KMS-11 (cell line): ENCODE results near the gene MS4A4E.

Source experiments
- H2AFZ ChIP-seq: fragments of 200-600 bp; sonication (generic); 2 replicates; pipeline ENCODE4 v1.6.1; 2016; ENCODE audit warnings: antibody characterized with exemption, mixed run types, low read depth
- H3K27ac ChIP-seq: fragments of 200-600 bp; sonication (generic); 2 replicates; pipeline ENCODE4 v1.6.1; 2016; ENCODE audit warnings: mild to moderate bottlenecking, mixed run types
- H3K27me3 ChIP-seq: fragments of 200-600 bp; sonication (generic); 2 replicates; pipeline ENCODE4 v1.6.1; 2017; ENCODE audit warnings: mild to moderate bottlenecking, low read depth, mixed run types, moderate library complexity; ENCODE audit not compliant: insufficient read depth
- H3K36me3 ChIP-seq: fragments of 200-600 bp; sonication (generic); 2 replicates; pipeline ENCODE4 v1.6.1; 2017; ENCODE audit warnings: mild to moderate bottlenecking, mixed run types; ENCODE audit not compliant: insufficient read depth
- H3K4me1 ChIP-seq: fragments of 200-600 bp; sonication (generic); 2 replicates; pipeline ENCODE4 v1.6.1; 2016; ENCODE audit warnings: mild to moderate bottlenecking, low read depth, mixed run types; ENCODE audit not compliant: poor library complexity, severe bottlenecking
- H3K4me2 ChIP-seq: fragments of 200-600 bp; sonication (generic); 2 replicates; pipeline ENCODE4 v1.7.0; 2016; ENCODE audit warnings: mild to moderate bottlenecking, mixed run types
- H3K4me3 ChIP-seq: fragments of 200-600 bp; sonication (generic); IDR thresholded peaks from 2 replicates; pipeline ENCODE4 v1.6.1; 2017; ENCODE audit warnings: low read depth, low read length, mixed read lengths; ENCODE audit not compliant: insufficient read depth
- H3K79me2 ChIP-seq: fragments of 200-600 bp; sonication (generic); 2 replicates; pipeline ENCODE4 v1.6.1; 2016; ENCODE audit warnings: low read depth, mixed run types; ENCODE audit not compliant: insufficient read depth
- H3K9ac ChIP-seq: fragments of 200-600 bp; sonication (generic); 2 replicates; pipeline ENCODE4 v1.6.1; 2016; ENCODE audit warnings: mild to moderate bottlenecking, mixed run types
- H4K20me1 ChIP-seq: fragments of 200-600 bp; sonication (generic); 2 replicates; pipeline ENCODE4 v1.6.1; 2016; ENCODE audit warnings: mild to moderate bottlenecking, mixed run types; ENCODE audit not compliant: insufficient read depth
- TF ChIP-seq, protein P1 (sequence below): fragments of 200-600 bp; sonication (generic); conservative IDR thresholded peaks from 2 replicates; pipeline ENCODE4 v1.6.1; 2017; ENCODE audit warnings: low read depth, mild to moderate bottlenecking, antibody characterized with exemption, low read length, moderate library complexity, mixed read lengths

MS4A4E gene

DNA sequence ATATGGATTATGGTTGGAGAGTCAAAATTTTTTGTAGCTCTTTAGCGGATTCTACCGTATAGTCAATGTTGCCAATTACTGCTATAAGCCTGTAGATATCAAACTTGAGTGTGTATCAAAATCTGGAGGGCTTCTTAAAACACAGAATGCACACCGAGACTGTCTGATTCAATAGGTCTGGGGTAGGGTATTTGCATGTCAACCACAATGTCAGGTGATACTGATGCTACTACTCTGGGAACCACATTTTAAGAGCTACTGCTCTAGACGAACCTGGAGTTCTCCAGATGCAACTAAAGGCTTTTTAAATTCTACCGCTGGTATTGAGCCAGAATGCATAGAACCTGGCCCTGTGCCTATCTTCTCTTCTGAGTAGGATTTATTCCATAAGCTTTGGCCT is 21.7 kb upstream of the MS4A4E start:
- no peak overlapping the region for H3K4me2 ChIP-seq
- H3K27me3 ChIP-seq: no peaks in the 10 kb centered on the region
- no peak overlapping the region for H3K4me3 ChIP-seq
- H3K36me3 ChIP-seq: no peaks in the 10 kb centered on the region
- no peaks in the 10 kb centered on the region for H3K79me2 ChIP-seq
- no peak overlapping the region for H2AFZ ChIP-seq
- no peak overlapping the region for H3K9ac ChIP-seq
- H3K27ac ChIP-seq: no peak overlapping the region
- no peaks in the 10 kb centered on the region for H4K20me1 ChIP-seq
- H3K4me1 ChIP-seq: no peaks in the 10 kb centered on the region
- TF ChIP-seq, protein P1, sequence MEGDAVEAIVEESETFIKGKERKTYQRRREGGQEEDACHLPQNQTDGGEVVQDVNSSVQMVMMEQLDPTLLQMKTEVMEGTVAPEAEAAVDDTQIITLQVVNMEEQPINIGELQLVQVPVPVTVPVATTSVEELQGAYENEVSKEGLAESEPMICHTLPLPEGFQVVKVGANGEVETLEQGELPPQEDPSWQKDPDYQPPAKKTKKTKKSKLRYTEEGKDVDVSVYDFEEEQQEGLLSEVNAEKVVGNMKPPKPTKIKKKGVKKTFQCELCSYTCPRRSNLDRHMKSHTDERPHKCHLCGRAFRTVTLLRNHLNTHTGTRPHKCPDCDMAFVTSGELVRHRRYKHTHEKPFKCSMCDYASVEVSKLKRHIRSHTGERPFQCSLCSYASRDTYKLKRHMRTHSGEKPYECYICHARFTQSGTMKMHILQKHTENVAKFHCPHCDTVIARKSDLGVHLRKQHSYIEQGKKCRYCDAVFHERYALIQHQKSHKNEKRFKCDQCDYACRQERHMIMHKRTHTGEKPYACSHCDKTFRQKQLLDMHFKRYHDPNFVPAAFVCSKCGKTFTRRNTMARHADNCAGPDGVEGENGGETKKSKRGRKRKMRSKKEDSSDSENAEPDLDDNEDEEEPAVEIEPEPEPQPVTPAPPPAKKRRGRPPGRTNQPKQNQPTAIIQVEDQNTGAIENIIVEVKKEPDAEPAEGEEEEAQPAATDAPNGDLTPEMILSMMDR: no peak

DNA sequence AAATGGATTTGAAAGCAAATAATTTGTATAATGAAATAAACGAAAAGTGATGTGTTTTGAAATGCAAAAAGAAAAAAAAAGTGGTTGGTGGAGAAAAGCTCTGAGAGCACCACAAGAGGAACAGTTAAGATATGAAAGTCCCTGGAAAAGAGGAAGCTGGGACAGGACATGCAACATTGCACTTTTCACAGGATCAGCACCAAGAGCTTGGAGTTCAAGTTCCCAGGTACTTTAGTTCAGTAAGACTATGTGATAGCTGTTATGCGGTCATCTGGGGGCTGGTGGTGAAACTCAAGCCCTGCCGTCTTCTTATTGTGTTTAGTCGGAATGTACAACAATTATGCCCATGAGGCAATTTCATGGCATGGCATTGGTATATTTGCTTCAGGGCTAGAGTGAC is 20.5 kb upstream of the MS4A4E start:
- Histone ChIP-seq H3K27me3 (no peaks in the 10 kb centered on the region), H3K4me3 (no peak overlapping the region), H3K27ac (no peak overlapping the region), H4K20me1 (no peaks in the 10 kb centered on the region), H3K9ac (no peak overlapping the region), H3K4me1 (no peaks in the 10 kb centered on the region), H3K36me3 (no peaks in the 10 kb centered on the region), H3K79me2 (no peaks in the 10 kb centered on the region), H3K4me2 (no peak overlapping the region), H2AFZ (no peak overlapping the region)
- TF ChIP-seq, protein P1: no peak

DNA sequence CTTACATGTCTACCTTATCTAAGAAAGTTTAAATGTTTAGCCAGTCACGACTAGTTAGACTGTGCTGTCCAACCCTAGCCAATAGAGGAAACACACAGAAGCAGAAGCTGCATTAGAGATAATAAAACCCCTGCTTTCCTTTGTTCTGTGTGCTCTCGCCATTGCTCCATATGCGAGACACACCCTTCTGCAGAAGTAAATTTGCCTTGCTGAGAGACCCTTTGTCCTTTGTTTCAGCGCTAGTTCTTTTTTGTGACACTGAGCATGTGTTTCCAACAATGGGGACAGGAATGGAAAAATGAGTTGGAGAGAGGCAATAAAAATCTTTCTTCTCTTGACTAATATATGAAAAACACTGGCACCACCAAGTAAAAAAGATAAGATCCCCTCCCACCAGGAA is 18.1 kb upstream of the MS4A4E start:
- Histone ChIP-seq H3K4me3 (no peak overlapping the region), H4K20me1 (no peaks in the 10 kb centered on the region), H3K79me2 (no peaks in the 10 kb centered on the region), H3K4me2 (no peak overlapping the region), H3K27me3 (no peaks in the 10 kb centered on the region), H3K27ac (no peak overlapping the region), H2AFZ (no peak overlapping the region), H3K9ac (no peak overlapping the region), H3K36me3 (no peaks in the 10 kb centered on the region), H3K4me1 (no peaks in the 10 kb centered on the region)
- TF ChIP-seq, protein P1: no peak

DNA sequence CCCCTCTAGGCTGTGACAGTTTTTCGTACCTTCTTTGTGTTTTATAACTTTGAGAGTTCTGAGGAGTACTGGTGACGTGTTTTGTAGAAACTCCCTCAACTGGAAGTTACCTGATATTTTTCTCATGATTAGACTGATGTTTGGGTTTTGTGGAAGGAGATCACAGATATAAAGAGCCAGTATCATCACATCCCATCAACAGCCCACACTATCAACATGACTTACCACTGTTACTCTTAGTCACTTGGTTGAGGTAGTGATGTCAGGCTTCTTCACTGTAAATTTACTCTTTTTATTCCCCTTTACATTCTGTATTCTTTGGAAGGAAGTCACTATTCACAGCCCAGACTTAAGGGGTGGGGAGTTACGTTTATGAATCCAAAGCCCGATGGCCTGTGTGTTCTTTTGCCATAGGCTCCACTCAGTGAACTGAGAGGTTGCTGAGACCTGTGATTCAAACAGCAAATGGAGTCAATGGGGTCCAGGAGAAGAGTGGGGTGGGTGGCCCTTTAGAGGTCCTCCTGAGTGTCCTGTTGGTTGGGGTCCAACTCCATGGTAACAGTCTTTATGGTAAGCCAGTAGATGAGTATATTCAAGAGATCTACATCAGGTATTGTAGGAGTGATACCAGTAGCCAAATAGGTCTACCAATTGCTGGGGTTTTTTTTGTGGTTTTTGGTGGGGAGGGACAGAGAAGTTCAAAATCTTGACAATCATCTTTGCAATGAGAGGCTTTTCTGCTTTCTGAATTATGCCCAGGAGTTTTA is 15.2 kb upstream of the MS4A4E start:
- Histone ChIP-seq H3K4me1 (no peaks in the 10 kb centered on the region), H3K36me3 (no peaks in the 10 kb centered on the region), H2AFZ (no peak overlapping the region), H3K4me2 (no peak overlapping the region), H4K20me1 (no peaks in the 10 kb centered on the region), H3K79me2 (no peaks in the 10 kb centered on the region), H3K9ac (no peak overlapping the region), H3K4me3 (no peak overlapping the region), H3K27me3 (no peaks in the 10 kb centered on the region), H3K27ac (no peak overlapping the region)
- TF ChIP-seq, protein P1: no peak
